GM13976 (cell line): ENCODE results near the gene OR4C16.

ENCODE experiments used
- DNase-seq: peaks from one replicate; pipeline ENCODE4 v3.0.0; 2012; ENCODE audit warnings: low spot score
- CTCF ChIP-seq: IDR thresholded peaks from 2 replicates; pipeline ENCODE4 v1.5.1; 2012; ENCODE audit warnings: borderline replicate concordance, mild to moderate bottlenecking; ENCODE audit not compliant: insufficient read depth; ENCODE audit errors: extremely low read depth, missing control alignments, control extremely low read depth
- in situ Hi-C: fragments of 300-500 bp; cut with MboI; formaldehyde crosslinking; loops from one replicate; pipeline ENCODE4 v1.12.0; 2022; ENCODE audit warnings: low sequenced_read_pairs, mixed read lengths, inconsistent platforms; ENCODE audit not compliant: unreplicated experiment

OR4C16 gene

GRCh38 chr11:55571828-55572227, at the start of gene OR4C16:
Gene OR4C16, plus strand, starts transcription at chr11:55572128. Its CDS starts 0 bp downstream, at chr11:55572128.
- no peak for TF ChIP-seq CTCF
- no peak for DNase-seq
- in situ Hi-C loops = no loop called here

GRCh38 chr11:55554169-55554568, 17.8 kb upstream of the OR4C16 start, which contains the start of gene OR4C15:
Gene OR4C15, plus strand, starts transcription at chr11:55554469. Its CDS starts 0 bp downstream, at chr11:55554469.
- TF ChIP-seq CTCF = no peak
- in situ Hi-C loops = no loop called here
- no peak for DNase-seq

- no peak for DNase-seq
- in situ Hi-C loops = no loop called here
- no peak for TF ChIP-seq CTCF
Measured at GRCh38 chr11:55572548-55572947, 620 bp downstream of the OR4C16 start.

GRCh38 chr11:55607545-55607944, 35.6 kb downstream of the OR4C16 start, which contains the start of gene OR4C11:
Gene OR4C11, minus strand, starts transcription at chr11:55607645. Its CDS starts 3,272 bp downstream, at chr11:55604373.
- in situ Hi-C loops = no loop called here
- no peak for TF ChIP-seq CTCF
- DNase-seq = no peak
